Stimulated activated CD4-positive, alpha-beta T cell treated with anti-CD3 and anti-CD28 coated beads, Interleukin-1b, Interleukin-23, amount 100 ng/mL, for 1 hour (primary cell): Measurements from ENCODE around the gene COL4A2.

ENCODE experiments used
- DNase-seq, 2 donors: peaks; one replicate each; pipeline ENCODE4 v3.0.0-alpha.2; 2020; ENCODE audit warnings: low read depth in 2 of 2

The COL4A2 gene

DNA sequence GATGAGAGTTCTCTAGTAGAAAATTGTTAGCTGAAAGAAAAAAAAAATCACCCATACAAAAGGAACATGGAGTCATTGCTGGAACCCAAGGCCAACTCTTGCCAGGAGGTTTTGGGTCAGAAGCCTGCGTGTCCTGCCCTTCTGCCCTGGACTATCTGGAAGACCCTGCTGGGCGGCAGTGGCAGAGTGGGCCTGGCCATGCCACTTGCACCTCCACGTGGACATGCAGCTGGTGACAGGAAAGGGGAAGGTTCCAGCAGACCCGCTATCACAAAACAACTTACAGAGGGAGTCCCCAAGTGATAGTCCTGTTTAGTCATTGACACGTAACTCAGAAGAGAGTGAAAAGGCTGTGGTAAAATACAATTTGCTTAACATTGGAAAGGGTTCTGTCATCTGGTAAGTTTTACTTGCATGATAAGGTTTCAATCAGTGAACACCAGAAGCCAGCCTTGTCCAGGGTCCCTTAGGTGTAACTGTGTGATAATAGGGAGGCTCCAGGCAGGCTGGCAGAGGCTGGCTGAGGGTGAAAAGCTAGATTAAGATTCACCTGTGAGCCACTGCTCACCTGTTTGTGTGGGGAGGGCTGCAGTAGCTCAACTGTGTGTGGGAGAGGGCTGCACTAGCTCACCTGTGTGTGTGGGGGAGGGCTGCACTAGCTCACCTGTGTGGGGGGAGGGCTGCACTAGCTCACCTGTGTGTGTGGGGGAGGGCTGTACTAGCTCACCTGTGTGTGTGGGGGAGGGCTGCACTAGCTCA lies 47.8 kb downstream of the COL4A2 start:
- DNase-seq, result no peak

DNA sequence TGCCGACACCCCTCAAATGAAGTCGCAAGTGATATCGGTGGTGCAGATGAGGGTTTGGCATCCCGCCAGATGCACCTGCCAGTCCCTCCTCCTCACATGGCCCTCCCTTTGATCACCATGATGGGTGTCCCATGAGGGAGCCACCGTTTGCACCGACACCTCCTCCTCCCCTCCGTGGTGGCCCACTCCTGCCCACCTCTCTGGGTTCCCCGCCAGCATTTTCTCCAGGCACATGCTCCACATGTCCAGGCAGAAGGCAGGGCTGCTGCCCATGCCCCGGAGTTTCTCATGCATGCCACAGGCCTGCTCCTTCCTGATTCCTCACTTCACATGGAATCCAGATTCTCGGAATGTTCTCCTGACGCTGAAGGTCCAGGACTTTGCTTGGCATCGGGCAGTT lies 49.3 kb downstream of the COL4A2 start:
- no peak for DNase-seq

DNA sequence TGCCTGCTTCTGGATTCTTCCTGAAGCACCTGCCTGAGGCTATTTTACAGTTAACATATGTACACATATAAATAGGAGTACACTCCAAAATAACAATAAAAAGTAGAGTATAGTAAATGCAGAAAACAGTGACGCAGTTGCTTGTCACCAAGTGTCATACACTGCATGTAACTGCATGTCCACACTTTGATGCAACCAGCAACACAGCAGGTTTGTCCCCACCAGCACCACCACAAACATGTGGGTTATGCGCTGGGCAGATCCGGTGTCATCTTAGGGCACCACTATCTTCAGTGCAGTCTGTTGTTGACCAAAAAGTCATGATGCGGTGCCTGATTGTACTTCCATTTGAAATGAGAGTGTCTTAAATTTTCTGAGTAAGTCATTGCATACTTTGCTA lies 51.3 kb downstream of the COL4A2 start:
- no peak for DNase-seq

DNA sequence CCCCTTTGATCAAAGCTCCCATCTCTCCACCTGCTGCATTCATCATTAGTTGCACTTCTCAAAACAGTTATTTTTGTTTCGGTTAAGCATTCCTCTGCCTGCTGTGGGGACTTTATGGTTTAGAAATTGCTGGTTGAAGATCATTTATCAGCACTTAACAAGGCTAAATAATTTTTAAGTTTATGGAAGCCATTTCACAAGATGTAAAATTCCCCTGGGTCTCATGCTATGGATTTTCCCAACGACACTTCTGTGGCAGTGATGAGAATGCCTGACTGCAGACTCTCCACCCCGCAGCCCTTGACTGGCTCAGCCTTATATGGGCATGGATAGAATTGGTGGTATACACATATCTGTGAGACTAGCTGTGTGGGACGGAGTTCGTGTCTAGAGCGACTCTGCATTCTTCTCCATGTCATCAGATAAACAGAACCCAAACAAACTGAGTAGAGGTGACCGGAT lies 52.8 kb downstream of the COL4A2 start:
- no peak for DNase-seq

DNA sequence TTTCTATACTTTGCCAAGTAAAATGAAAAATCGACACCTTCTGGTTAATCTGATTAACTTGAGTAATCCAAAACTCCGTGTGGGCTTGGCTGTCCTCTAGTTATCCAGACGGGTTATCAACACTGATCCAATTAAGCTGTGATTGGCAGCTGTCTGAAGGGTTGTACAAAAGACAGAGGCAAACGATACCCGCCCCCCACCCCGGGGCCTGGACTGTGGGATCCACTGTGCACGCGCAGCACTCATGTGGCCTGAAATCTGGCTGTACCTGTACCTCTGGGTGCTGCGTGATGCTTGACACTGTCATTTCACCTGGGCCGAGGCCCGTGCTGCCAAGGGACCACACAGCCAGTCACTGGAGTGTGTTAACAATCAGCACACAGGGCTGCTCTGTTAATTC lies 53.5 kb downstream of the COL4A2 start:
- no peak for DNase-seq

DNA sequence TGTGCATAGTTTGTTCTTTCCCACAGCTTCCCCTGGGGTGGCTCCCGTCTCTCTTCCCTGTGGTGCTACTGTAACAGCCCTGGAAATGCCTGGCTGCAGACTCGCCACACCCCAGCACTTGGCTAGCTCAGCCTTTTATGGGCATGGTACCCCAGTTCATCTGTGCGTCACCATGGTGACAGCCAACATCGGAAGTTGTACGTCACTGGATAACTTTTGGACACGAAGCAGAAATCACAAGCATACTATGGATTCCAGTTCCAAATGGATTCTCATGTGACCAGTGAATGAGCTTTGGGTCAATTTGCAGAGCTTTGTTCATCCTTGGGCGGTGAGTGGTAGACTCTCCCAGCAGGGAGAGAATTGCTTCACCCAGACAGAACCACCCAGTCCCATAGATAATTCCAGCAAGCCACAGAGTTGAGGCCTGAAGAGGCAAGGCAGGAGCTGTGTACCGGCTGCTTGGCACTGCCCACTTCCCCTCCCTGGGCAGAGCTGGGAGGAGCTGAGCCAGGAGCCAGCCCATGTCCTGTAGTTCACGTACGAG lies 54.4 kb downstream of the COL4A2 start:
- no peak for DNase-seq

DNA sequence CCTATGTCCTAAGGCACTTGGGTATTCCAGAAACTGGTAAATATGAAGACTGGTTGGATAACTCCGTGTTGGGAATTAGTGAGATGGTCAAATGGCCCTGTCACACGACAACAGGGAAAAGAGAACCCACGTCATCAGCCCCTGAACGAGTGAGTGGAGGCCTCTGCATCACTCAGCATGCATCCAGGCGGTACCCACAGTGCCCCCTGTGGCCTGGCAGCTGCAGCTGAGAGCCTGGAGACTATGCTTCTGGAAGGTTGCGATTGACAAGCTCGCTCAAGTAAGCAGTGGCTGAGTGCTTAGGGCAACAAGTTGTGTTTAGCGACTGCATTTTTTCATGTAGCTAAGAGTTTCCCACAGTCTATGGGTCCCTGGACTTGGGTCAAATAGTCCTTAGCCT lies 55.9 kb downstream of the COL4A2 start:
- no peak for DNase-seq

DNA sequence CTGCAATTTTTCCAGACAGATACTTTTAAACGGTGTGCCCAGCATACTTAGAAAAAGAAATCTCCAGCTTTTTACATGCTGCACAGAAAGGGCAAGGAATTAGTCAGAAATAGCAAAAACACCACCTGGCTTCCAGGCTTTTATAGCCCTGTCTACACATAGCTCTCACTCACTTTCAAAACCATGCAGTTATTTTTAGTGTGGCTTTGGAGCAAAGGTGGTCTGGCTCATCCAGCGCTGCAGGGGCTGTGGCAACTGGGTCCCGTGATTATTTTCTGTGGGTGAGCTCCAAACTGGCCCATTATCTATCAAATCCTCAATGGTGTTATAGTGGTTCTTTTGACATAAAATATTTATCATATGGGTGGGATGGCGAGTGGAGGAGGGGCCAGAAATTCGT lies 57.0 kb downstream of the COL4A2 start:
- no peak for DNase-seq

DNA sequence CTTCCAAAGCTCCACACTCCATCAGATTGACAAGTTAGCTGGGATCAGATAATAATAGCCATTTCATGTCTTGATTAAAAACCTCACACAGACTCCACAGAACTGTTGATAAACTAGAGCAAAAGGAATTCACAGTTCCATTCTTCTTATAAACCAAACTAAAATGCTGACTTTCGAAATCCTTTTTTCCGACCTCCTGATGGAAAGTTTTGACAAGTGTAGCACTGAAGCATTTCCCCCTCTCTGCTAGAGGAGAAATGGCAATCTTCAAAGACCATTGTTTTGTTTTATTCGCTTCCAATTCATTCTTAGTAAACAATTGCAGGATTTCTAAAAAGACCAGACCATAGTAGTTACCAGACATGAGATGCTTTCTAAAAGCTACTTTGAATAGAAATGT lies 58.8 kb downstream of the COL4A2 start:
- no peak for DNase-seq

DNA sequence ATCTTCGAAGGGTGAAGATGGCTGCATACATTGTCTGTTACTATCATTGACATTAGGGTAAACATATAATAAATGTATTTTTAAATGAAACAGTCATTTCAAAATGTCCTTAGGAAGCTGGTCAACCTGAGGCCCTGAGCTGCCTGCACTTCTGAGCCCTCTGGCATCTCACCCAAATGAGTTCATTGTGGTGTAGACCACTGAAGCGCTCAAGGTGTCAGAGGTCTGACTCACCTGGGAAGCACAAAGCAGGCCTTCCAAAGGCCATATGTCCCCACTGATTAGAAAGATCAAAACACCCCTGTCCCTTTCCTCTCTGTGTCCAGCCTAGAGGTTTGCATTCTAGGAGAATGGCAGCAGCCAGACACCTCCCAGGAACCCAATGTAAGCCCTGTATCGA lies 59.6 kb downstream of the COL4A2 start:
- no peak for DNase-seq

DNA sequence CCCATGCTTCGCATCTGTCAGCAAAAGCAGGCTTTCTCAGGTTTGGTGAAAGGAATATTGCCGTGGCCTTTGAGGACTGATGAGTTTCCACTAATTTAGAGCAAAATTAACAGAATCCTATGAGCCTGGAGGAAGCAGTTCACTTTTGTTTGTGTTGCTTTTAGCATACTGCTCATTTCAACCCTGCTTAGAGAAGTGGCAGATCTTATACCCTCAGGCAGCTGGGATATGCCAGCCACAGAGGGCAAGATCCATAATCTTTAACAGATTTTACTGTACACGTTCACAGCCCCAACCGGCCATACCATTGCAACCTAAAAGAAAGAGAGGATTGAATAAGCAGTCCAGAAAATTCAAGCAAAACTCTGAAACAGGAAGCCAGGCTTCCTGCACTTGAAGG lies 60.5 kb downstream of the COL4A2 start:
- DNase-seq, result no peak

DNA sequence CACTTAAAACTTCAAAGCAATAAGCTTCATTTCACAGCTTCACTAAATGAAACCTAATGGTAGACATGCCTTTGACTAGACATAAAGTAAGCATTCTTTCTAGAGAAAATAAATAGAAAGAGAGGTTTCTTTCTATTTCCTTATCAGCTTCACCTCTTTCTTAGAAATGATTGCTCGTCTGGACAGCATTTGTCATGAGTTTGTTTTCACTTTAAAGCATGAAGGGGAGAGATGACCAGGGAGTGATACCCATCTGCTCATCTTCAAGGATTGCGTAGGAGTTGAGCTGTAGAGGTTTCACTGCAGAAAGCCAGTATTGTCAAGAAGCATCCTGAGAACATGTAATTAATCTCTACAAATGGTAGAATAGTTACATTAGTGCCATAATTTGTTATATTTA lies 61.3 kb downstream of the COL4A2 start:
- DNase-seq, result no peak

DNA sequence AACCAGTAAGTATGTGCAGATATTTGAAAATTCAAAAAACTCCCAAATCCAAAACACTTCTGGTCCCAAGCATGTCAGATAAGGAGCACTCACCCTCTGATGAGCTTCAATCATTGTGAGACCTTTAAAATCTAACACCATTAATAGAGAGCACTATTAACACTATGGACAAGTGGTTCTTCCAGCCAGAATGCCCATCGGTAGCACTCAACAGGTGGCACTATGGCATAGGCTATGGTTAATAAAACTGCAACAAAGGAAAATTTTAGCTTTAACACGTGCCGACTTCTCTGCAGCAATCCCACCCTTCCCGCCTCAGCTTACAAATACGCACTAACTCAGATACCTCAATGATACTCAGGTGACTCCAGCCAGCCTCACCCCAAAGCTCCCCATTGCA lies 62.3 kb downstream of the COL4A2 start:
- DNase-seq, result no peak

DNA sequence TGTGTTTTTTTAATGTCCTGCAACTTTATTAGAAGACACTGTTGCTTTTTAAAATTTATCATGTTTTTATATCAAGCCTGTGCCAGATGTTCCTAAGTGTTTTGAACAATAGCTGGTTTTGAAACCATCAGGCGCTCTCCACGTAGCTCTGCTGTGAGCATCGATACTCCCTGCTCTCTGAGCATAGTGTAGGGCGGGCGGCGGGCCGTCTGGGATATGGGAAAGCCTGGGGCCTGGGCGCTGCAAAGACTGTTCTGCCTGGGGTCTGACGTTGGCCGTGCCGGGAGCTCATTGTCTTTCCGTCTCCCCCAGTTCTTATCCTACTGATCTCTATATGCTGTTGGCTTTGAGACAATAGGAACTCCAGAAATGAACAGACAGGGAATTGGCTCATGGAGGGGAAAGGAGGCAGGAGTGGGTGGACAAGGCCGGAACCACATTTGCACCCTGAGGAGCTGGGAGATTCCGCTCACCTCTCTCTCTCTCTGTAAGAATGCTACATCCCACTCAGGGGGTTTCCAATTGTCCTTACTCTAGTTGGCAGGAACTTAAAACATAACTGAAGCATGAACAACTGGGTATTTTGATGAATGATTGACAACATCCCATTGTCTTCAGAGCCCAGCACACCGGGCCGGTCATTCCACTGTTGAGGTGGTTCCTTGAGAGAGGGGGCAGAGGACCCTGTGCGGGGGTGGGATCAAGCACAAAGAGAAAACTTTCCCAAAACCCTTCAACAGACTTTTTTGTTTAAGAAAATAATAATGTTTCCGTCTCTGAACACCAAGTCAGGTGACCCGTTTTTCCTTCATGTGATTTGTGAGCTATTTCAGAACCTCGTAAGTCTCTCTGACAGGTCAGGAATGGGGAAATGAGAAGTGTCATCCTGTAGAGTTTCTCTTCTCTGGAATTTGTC lies 64.7 kb downstream of the COL4A2 start:
- DNase-seq, result no peak

DNA sequence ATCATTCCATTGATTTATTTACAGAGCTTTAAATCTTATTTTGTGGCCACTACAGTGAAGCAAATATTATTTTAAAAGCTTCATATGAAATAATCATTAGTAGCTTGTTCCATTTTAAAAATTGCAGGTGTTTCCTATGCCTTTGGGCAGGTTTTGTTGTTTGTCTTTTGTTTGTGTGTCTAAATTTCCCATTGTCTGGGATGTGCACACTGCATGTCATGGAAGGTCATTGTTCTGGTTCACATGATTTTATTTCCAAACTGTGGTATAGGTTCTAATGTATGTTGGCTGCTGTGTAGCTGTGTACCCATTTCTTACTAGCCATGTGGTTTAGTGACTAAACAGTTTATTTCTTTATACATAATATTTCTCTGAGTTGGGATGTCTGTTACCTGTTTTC lies 65.6 kb downstream of the COL4A2 start:
- DNase-seq, result no peak

DNA sequence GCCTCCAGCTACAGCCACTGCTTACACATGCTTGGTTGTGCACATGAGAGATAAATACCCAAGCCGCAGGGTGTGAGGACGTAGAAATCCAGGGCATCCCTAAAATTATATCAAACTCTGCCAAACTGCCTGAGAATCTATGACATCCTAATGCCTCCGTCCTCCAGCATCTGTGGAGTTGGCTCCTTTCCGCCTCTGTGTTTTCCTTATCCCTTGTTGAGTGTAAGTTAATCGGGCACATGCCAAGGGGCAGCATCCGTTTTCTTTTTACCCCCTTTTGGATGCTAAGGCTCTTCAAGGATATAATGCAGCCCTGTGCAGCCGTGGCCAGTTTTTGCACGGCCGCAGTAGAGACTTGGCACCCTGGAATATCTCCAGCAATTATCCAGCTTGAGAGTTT lies 66.5 kb downstream of the COL4A2 start:
- DNase-seq, result no peak

DNA sequence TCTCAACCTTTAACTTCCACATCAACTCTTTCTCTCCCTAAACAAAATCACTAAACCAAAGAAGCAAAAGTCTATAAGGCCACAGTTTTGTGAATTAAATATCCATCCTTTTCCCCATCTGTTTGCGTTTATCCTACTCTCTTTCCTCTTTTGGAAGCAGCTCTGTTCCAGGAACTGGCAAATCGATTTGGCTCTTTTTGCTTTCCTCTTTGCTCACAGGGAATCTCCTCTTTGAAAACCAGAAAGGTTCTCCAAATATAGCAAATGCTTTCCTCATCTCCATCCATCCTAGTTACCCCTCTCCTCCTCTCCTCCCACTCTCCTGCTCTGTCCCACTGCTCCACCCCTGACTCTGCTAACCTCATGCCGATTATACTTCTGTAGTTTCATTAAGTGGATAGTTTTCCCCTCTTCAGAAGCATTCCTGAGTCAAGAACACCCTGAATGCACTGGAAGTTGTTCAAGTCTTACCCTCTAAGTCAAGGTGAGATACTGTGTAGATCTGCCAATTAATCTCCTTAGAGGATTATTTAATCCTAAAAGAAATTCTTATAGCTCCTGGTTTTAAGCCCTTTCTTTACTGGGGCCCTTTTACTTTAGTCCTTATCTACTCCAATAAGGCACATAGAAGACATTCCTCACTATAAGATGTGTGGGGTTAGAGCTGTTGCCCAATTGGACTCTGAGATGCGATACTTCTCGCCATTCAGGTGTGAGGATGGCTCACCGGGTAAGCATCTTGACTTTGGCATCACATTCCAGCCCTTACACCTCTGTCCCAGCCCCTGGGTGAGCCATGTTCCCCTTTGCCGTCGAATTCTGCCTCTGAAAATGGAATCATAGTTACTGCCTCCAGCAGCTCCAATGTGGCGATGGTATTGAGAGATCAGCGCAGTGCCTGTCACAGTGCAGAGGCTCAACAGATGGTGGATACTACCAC lies 67.6 kb downstream of the COL4A2 start:
- DNase-seq, result no peak

DNA sequence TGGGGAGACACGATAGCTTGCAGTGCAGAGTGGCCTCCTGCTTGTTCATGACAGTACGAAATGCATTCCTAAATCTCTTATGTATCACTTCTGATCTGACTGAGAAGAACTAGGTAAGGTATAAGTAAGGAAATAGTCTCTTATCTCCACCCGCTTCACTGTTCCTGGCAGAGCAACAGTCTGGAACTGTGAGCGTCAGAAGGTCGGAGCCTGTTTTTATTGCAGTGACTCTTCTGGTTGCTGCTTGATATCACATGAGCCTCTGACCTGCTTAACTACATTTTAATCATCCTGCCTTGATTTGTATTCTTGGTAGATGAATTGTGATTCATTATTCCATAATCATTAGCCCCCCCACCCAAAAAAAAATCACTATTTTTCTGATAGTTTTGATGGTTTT lies 69.0 kb downstream of the COL4A2 start:
- no peak for DNase-seq

DNA sequence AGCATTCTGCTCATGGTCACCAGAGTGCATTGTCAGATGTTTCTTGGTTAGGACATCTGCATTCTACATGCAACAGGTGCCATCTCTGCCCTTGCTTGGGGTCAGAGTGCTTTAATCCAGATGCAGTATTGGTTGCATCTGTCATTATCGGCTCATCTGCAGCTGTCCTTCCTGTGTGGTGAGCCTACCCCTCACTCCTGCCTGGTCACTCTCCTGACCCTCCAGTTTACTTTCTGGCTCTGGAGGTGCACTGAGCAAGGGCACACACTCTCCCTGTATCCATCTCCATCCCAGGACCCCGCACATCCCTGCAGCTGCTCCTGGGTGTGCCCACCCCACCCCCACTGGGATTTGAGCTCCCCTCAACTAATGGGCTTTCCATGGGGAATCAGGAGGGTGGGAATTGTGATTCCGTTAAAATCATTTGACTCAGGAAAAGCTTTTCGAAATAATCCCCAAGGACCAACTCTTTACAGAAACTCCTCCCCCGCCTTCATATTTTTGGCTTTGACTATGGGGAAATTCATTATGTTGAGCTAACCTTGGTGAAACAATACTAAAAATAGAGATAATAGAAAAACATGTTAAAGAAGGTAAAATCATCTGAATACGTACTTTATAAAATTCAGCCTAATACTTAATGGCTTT lies 70.2 kb downstream of the COL4A2 start:
- no peak for DNase-seq

DNA sequence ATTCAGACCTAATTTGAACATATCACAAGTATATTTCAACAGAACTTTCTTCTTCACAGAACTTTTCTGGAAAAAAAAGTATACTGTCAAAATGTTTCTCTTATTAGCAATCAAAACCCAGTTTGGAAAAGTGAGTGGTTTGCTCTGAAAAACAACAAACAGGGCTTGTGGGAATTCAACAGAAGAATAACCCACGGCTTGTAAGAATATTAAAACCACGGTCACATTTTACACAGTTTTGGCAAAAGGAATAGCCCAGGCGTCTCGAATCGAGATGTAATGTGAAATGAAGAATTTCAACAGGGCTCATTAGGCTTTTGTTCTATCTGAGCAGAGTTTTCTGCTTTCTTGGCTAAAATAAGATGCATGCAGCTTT lies 70.7 kb downstream of the COL4A2 start:
- no peak for DNase-seq

DNA sequence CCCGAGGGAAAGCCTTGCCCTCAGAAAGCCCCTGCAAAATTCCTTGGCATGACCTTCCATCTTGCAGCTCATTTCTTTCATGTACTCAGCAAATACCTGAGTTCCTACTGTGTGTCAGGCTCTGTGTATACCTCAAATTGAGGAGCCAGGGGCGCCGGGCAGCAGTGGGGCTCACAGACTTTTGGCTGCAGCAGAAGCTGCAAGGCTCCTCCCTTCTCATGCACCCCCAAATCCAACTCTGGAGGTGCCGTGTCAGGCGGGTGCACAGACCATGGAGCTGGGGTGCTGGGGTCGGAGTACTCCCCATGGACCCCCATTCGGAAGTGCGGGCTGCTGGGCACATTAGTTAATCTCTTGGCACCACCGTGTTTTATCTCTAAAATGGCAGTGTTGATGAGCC lies 72.3 kb downstream of the COL4A2 start:
- DNase-seq, result no peak
